PC-3 (cell line): Measurements from ENCODE around the gene PRUNE2. TPM values are rescaled to one million over a fixed set of nuclear protein-coding genes. Genes with fewer than 3 reads are reported as not detected.

Experiments used
- ATAC-seq: fragments of 200-7000 bp; cut with Tn5 transposase; 2 replicates; pipeline ENCODE4 v1.9.1; 2020; ENCODE audit warnings: mild to moderate bottlenecking, moderate library complexity
- BruUV-seq: library from RNA; stranded (reverse); fragments of 400-500 nt; replicated peaks from 2 replicates; lab custom pipeline; 2021; lab: Mats Ljungman, UMichigan
- CTCF ChIA-PET: fragments of 300-600 bp; sonication (Branson Sonifier 250); formaldehyde crosslinking; loops from one replicate; lab custom pipeline; 2022; ENCODE audit warnings: antibody characterized with exemption; lab: Charles Lee
- POLR2A ChIA-PET: fragments of 300-600 bp; sonication (Branson Sonifier 250); formaldehyde crosslinking; loops from one replicate; lab custom pipeline; 2022; ENCODE audit warnings: antibody characterized with exemption; ENCODE audit not compliant: unreplicated experiment; lab: Charles Lee
- DNase-seq: peaks from one replicate; pipeline ENCODE4 v3.0.0-alpha.2; 2015
- H2AFZ ChIP-seq: fragments of 300-600 bp; sonication (generic); 2 replicates; pipeline ENCODE4 v1.6.0; 2016; ENCODE audit warnings: antibody characterized with exemption, low read length
- H3F3A ChIP-seq: fragments of 300-600 bp; sonication (generic); one replicate; pipeline ENCODE4 v1.6.0; 2017; ENCODE audit warnings: antibody characterized with exemption, low read length, control low read depth, mild to moderate bottlenecking; ENCODE audit not compliant: unreplicated experiment
- H3K27ac ChIP-seq: fragments of 300-600 bp; sonication (generic); 2 replicates; pipeline ENCODE4 v1.5.1; 2016; ENCODE audit warnings: mild to moderate bottlenecking, low read length
- H3K27me3 ChIP-seq: fragments of 300-600 bp; sonication (generic); 2 replicates; pipeline ENCODE4 v1.6.1; 2016; ENCODE audit warnings: low read length, mixed read lengths
- H3K36me3 ChIP-seq: fragments of 300-600 bp; sonication (generic); 2 replicates; pipeline ENCODE4 v1.6.1; 2016; ENCODE audit warnings: low read depth, mixed run types, low read length, mixed read lengths
- H3K4me1 ChIP-seq: fragments of 300-600 bp; sonication (generic); 2 replicates; pipeline ENCODE4 v1.5.1; 2016; ENCODE audit warnings: low read length; ENCODE audit not compliant: insufficient read depth
- H3K4me2 ChIP-seq: fragments of 300-600 bp; sonication (generic); 2 replicates; pipeline ENCODE4 v1.6.0; 2016; ENCODE audit warnings: low read length
- H3K4me3 ChIP-seq: fragments of 300-600 bp; sonication (generic); 2 replicates; pipeline ENCODE4 v1.5.1; 2016; ENCODE audit warnings: mild to moderate bottlenecking, low read length, mixed read lengths
- H3K79me2 ChIP-seq: fragments of 300-600 bp; sonication (generic); 2 replicates; pipeline ENCODE4 v1.6.1; 2017; ENCODE audit warnings: low read length, mixed read lengths
- H3K9ac ChIP-seq: fragments of 300-600 bp; sonication (generic); 2 replicates; pipeline ENCODE4 v1.6.0; 2016; ENCODE audit warnings: mild to moderate bottlenecking, low read length
- H3K9me2 ChIP-seq: fragments of 300-600 bp; sonication (generic); replicated peaks from 2 replicates; pipeline ENCODE4 v1.6.1; 2016; ENCODE audit warnings: mixed run types, low read length, mixed read lengths
- H3K9me3 ChIP-seq: fragments of 300-600 bp; sonication (generic); 2 replicates; pipeline ENCODE4 v1.6.1; 2016; ENCODE audit warnings: low read length, mixed read lengths
- H4K20me1 ChIP-seq: fragments of 300-600 bp; sonication (generic); 2 replicates; pipeline ENCODE4 v1.6.1; 2016; ENCODE audit warnings: low read length, mixed read lengths
- CTCF ChIP-seq: fragments of 300-600 bp; sonication (generic); conservative IDR thresholded peaks from 2 replicates; pipeline ENCODE4 v1.5.1; 2017; ENCODE audit warnings: antibody characterized with exemption, low read depth, mild to moderate bottlenecking, low read length
- EZH2 ChIP-seq: fragments of 300-600 bp; sonication (generic); IDR thresholded peaks from one replicate; pipeline ENCODE4 v1.6.1; 2017; ENCODE audit warnings: antibody characterized with exemption, mild to moderate bottlenecking, low read length; ENCODE audit not compliant: unreplicated experiment
- EZH2phosphoT487 ChIP-seq: fragments of 300-600 bp; sonication (generic); IDR thresholded peaks from 2 replicates; pipeline ENCODE4 v1.6.1; 2018; ENCODE audit warnings: mild to moderate bottlenecking, antibody characterized with exemption, low read length, borderline replicate concordance
- intact Hi-C: fragments of 100-400 bp; cut with micrococcal nuclease; formaldehyde crosslinking; loops from 2 replicates; pipeline ENCODE4 v1.9.0; 2023
- total RNA-seq: library from RNA; depleted of rRNA; stranded (reverse); fragments of >200 nt; gene quantifications from 2 replicates; pipeline ENCODE4 v1.2.3, GENCODE V29; 2014

Gene PRUNE2
- total RNA-seq, 1 experiment from 2014 or later = not detected

DNA sequence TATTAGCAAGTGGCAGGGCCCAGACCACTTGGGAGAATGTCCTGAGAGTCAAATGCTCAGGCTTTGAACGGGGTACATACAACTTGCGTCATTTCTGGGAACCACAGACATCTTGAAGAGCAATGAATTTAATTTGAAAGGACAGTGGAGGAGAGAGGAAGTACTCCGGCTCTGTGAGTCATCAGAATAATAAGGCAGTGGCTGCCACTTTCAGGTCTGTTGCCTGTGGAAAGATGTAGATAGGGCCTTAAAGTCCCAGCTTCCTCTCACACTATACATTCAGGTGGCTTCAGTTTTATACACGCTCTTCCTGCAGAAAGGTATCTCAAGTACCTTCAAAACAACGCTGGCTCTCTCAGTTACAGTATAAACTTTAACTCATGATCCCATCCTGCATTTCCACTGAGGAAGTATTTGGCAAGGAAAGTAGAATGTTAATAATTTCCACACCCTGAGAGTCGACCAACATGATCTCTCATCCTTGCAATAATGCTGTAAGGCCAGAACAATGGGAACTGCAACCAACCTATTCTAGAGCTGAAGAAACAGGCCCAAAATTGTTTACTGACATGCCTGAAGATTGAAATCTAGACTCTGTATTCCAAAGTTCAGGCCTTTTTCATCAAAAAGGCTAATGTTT is 6.8 kb upstream of the PRUNE2 start:
- ChIA-PET CTCF (no interaction called here), POLR2A (no interaction called here)
- H3K9me3 ChIP-seq = no peaks in the 10 kb centered on the region
- peak; percentile 48; the same call in 1 of the 2 replicates for ATAC-seq
- peak overlapping the region; percentile 49 for H3K4me2 ChIP-seq
- H3F3A ChIP-seq = no peaks in the 10 kb centered on the region
- H3K27me3 ChIP-seq = no peaks in the 10 kb centered on the region
- intact Hi-C loops = no loop called here
- H3K4me3 ChIP-seq = no peak overlapping the region
- peaks cover 33% of the 10 kb centered on the region for H3K4me1 ChIP-seq
- H3K9me2 ChIP-seq = no peaks in the 10 kb centered on the region
- no peaks in the 10 kb centered on the region for H3K79me2 ChIP-seq
- peak overlapping the region; percentile 54 for H3K27ac ChIP-seq
- DNase-seq = peak; percentile 61
- no peak overlapping the region for H3K9ac ChIP-seq
- no peaks in the 10 kb centered on the region for H4K20me1 ChIP-seq
- no TSS peak for BruUV-seq
- TF ChIP-seq EZH2 = no peak
- no peak for TF ChIP-seq EZH2phosphoT487
- no peak for TF ChIP-seq CTCF
- H3K36me3 ChIP-seq = no peaks in the 10 kb centered on the region
- no peak overlapping the region for H2AFZ ChIP-seq

DNA sequence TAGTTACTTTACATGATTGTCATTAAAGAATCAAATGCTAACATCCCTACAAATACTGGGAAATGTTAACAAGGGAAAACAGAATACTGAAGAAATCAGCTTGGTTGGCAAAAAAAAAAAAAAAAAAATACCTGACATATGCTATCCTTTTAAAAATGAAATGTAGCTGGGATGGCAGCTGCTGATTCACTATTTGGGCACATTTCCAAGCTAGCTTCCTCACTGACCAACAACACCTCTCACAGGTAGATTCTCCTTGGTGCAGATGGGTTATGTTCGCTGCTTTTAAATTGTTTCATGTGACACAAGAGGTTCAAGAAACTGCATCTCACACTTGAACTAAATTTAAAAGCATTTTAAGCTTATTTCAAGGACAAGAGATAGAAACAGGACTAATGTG is 6.1 kb upstream of the PRUNE2 start:
- Histone ChIP-seq H3K36me3 (no peaks in the 10 kb centered on the region), H3K27me3 (peaks cover 8% of the 10 kb centered on the region; the same call in 1 of the 2 replicates), H2AFZ (no peak overlapping the region), H3K4me3 (no peak overlapping the region), H3K4me1 (peaks cover 33% of the 10 kb centered on the region), H3K27ac (peak overlapping the region; percentile 38; the same call in 1 of the 2 replicates), H3K4me2 (peak overlapping the region; percentile 49), H4K20me1 (no peaks in the 10 kb centered on the region), H3K9me2 (no peaks in the 10 kb centered on the region), H3K9ac (no peak overlapping the region), H3K79me2 (no peaks in the 10 kb centered on the region), H3F3A (no peaks in the 10 kb centered on the region), H3K9me3 (no peaks in the 10 kb centered on the region)
- BruUV-seq = no TSS peak
- TF ChIP-seq CTCF (no peak), EZH2 (no peak), EZH2phosphoT487 (no peak)
- ATAC-seq (no peak), DNase-seq (peak; percentile 65)
- POLR2A ChIA-PET = no interaction called here
- CTCF ChIA-PET = no interaction called here
- intact Hi-C loops = no loop called here

- no peaks in the 10 kb centered on the region for H3K36me3 ChIP-seq
- H3K9me3 ChIP-seq = no peaks in the 10 kb centered on the region
- H3K4me2 ChIP-seq = no peak overlapping the region
- no peaks in the 10 kb centered on the region for H3F3A ChIP-seq
- ChIA-PET CTCF (no interaction called here), POLR2A (no interaction called here)
- H3K27ac ChIP-seq = no peak overlapping the region
- intact Hi-C loops = no loop called here
- no peak for TF ChIP-seq EZH2phosphoT487
- TF ChIP-seq EZH2 = no peak
- no peak for TF ChIP-seq CTCF
- DNase-seq = no peak
- no peaks in the 10 kb centered on the region for H3K79me2 ChIP-seq
- H2AFZ ChIP-seq = no peak overlapping the region
- H3K4me3 ChIP-seq = no peak overlapping the region
- H3K9ac ChIP-seq = no peak overlapping the region
- no peaks in the 10 kb centered on the region for H4K20me1 ChIP-seq
- peaks cover 19% of the 10 kb centered on the region for H3K27me3 ChIP-seq
- peaks cover 26% of the 10 kb centered on the region for H3K4me1 ChIP-seq
- no peaks in the 10 kb centered on the region for H3K9me2 ChIP-seq
- no peak for ATAC-seq
- BruUV-seq = no TSS peak
Measured at GRCh38 chr9:76910861-76911260, 4.9 kb upstream of the PRUNE2 start.
